Transverse colon (tissue), 4 donors: ENCODE results near the gene CLPSL1. TPM values are rescaled to one million over a fixed set of nuclear protein-coding genes. Genes with fewer than 3 reads are reported as not detected.

Source experiments
- DNase-seq: peaks from one replicate; pipeline ENCODE4 v3.0.0-alpha.2; 2019
- H3K27ac ChIP-seq, 4 donors: fragments of 200-600 bp; sonication (generic); 2 replicates each; pipeline ENCODE4 v1.5.1; 2016 to 2018; ENCODE audit warnings: inconsistent platforms in 4 of 4
- H3K27me3 ChIP-seq: fragments of 200-600 bp; sonication (generic); 2 replicates; pipeline ENCODE4 v1.5.1; 2017; ENCODE audit warnings: inconsistent platforms
- H3K36me3 ChIP-seq, 4 donors: fragments of 200-600 bp; sonication (generic); 2 replicates each; pipeline ENCODE4 v1.5.1; 2017 to 2019; ENCODE audit warnings: inconsistent platforms in 4 of 4
- H3K4me1 ChIP-seq, 4 donors: fragments of 200-600 bp; sonication (generic); 2 replicates each; pipeline ENCODE4 v1.5.1; 2017 to 2020; ENCODE audit warnings: inconsistent platforms in 4 of 4
- H3K4me3 ChIP-seq, 4 donors: fragments of 200-600 bp; sonication (generic); 1 replicate in 1 of 4; 2 replicates in 3 of 4; pipeline versions ENCODE4 v1.5.1 to v1.6.1; 2017 to 2019; ENCODE audit warnings: inconsistent platforms in 4 of 4
- H3K9me3 ChIP-seq, 2 donors: fragments of 200-600 bp; sonication (generic); 2 replicates each; pipeline ENCODE4 v1.5.1; 2017 to 2019; ENCODE audit warnings: inconsistent platforms in 2 of 2
- CTCF ChIP-seq, 5 experiments: fragments of 200-600 bp in 3 of 5; fragments of 450-650 bp in 2 of 5; sonication (generic) in 3 of 5; IDR thresholded peaks; 1 replicate in 2 of 5; 2 replicates in 3 of 5; pipeline ENCODE4 v1.5.1; 2016 to 2017; ENCODE audit warnings: antibody characterized with exemption in 5 of 5, inconsistent platforms in 3 of 5, mild to moderate bottlenecking in 2 of 5, moderate library complexity in 1 of 5
- EP300 ChIP-seq: sonication (generic); formaldehyde crosslinking; IDR thresholded peaks from one replicate; pipeline ENCODE4 v1.6.1; 2017; ENCODE audit warnings: antibody characterized with exemption, low read depth
- POLR2A ChIP-seq: fragments of 450-650 bp; IDR thresholded peaks from one replicate; pipeline ENCODE4 v1.6.1; 2016; ENCODE audit warnings: antibody characterized with exemption, mild to moderate bottlenecking, moderate library complexity
- POLR2AphosphoS5 ChIP-seq, 3 donors: sonication (generic); formaldehyde crosslinking; IDR thresholded peaks; one replicate each; pipeline ENCODE4 v1.6.1; 2016; ENCODE audit warnings: antibody characterized with exemption in 3 of 3
- WGBS, 2 donors: methylation state at CpG; one replicate each; pipeline ENCODE4 v1.1.5; 2018; ENCODE audit warnings: low coverage in 1 of 2; 5-methylcytosine and 5-hydroxymethylcytosine counted together
- in situ Hi-C, 4 donors: fragments of 200-750 bp; cut with MboI; loops; one replicate each; pipeline versions ENCODE4 v1.15.0 to v1.15.1; 2017; ENCODE audit warnings: low sequenced_read_pairs in 3 of 4, low pct_ligation_motif_present in 1 of 4, low pct_unique_long_range_greater_than_20kb in 1 of 4
- intact Hi-C: fragments of 100-400 bp; cut with DNase I; formaldehyde crosslinking; loops from one replicate; pipeline ENCODE4 v1.15.1; 2023; ENCODE audit warnings: low total_unique reads
- total RNA-seq, 4 donors: library from RNA; depleted of rRNA; stranded (reverse); fragments of >200 nt; gene quantifications; one replicate each; pipeline ENCODE4 v1.1.0, GENCODE V29; 2016

The CLPSL1 gene
- total RNA-seq, 4 donors from 2014 or later = not detected

DNA sequence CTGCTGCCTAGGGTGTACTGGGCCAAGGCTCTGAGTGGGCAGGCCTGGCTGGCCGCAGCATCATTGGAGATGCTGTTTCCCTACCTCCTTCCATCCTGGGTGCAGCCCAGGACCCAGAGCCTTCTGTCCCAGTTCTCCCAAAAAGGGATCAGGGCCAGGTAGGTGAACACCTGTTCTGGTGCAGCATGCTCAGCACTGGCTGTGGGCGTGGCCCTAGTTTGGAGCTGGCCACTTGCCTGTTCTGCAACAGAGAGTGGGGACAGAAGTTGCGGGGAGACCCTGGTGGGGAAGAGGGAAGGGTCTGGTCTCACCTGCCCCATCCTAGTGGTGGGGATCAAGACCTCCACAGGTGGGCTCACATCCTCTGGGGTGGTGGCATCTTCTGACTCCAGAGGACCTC lies 45.4 kb upstream of the CLPSL1 start:
- no peak overlapping the region for H3K27ac ChIP-seq
- in situ Hi-C loops = loop anchor here (5.0 to 25.0 kb wide), 5 partner anchors 151 to 398 kb away; partner anchors contain the start of gene PPARD (in 1 of the 4)
- H3K4me3 ChIP-seq = no peak overlapping the region
- WGBS, 2 donors = 78% methylated on average over 3 of the region's 3 CpGs; no CpG with 5 or more reads in 1 of the 2 donors
- TF ChIP-seq EP300 (no peak), CTCF (IDR thresholded peaks at IDR 0.05) (no peak), POLR2A (no peak), POLR2AphosphoS5 (IDR thresholded peaks at IDR 0.05) (no peak)
- peaks cover 31 to 69% (median 54%) of the 10 kb centered on the region in 4 donors for H3K4me1 ChIP-seq
- H3K27me3 ChIP-seq = no peaks in the 10 kb centered on the region
- intact Hi-C loops = loop anchor here (5.0 kb wide), 1 partner anchor 153 kb away; no protein-coding TSS in a partner anchor
- H3K36me3 ChIP-seq = no peaks in the 10 kb centered on the region
- no peaks in the 10 kb centered on the region for H3K9me3 ChIP-seq
- peak; percentile 55 for DNase-seq

DNA sequence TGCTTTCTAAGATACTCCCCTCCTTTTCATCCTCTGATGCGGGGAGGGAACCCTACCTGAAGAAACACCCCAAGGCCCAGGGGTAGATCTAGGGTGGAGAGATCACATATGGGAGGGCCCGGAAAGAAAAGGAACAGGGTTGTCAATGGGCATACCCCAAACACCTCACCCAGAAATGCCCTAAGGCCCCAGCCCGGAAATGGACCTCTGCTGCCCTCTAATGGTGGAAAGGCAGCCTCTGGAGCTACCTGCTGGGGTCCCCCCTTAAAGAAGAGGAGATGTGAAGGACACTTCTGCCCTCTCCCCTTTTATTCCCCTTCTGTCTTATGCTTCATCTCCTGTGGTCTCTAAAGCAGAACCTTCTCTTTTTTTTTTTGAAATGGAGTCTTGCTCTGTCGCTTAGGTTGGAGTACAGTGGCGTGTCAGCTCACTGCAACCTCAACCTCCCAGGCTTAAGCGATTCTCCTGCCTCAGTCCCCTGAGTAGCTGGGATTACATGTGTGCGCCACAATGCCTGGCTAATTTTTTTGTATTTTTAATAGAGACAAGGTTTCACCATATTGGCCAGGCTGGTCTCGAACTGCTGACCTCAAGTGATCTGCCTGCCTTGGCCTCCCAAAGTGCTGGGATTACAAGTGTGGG lies 44.4 kb upstream of the CLPSL1 start:
- in situ Hi-C loops (loop anchor here (5.0 to 25.0 kb wide), 5 partner anchors 152 to 399 kb away; partner anchors contain the start of gene PPARD (in 1 of the 4)), intact Hi-C loops (loop anchor here (5.0 kb wide), 1 partner anchor 154 kb away; no protein-coding TSS in a partner anchor)
- Histone ChIP-seq H3K4me1 (peaks cover 24 to 61% (median 46%) of the 10 kb centered on the region in 4 donors), H3K27ac (peak overlapping the region in 1 of 4 donors; percentile 31), H3K27me3 (no peaks in the 10 kb centered on the region), H3K4me3 (no peak overlapping the region), H3K36me3 (no peaks in the 10 kb centered on the region), H3K9me3 (no peaks in the 10 kb centered on the region)
- no peak for TF ChIP-seq POLR2AphosphoS5 (IDR thresholded peaks at IDR 0.05)
- peak; percentile 87 to 94 (median 93) for TF ChIP-seq CTCF (IDR thresholded peaks at IDR 0.05)
- TF ChIP-seq EP300 = no peak
- 60 to 67% methylated on average over 5 to 8 of the region's 8 CpGs for WGBS, 2 donors
- DNase-seq = peak; percentile 89

DNA sequence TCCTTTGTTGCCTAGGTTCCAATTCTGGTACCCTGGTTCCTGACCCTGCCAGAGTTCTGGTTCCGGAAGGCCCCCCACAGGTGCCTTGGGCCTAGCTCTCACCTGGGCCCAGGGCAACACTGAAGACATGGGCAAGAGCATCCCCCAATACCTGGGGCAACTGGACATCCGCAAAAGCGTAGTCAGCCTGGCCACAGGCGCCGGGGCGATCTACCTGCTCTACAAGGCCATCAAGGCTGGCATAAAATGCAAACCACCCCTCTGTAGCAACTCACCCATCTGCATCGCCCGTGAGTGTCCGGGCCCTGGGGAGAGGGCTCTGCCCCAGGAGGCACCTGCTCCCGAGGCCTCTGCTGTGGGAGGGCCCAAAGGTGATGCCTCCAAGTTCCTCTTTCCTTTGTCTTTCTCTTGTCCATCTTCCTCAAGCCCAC lies 43.8 kb upstream of the CLPSL1 start, which contains the start of gene ARMC12:
Gene ARMC12 (plus strand): TSS at position 51 of the 431 bp plus-strand sequence. CDS start 77 bp downstream, at position 128.
- Histone ChIP-seq H3K4me3 (no peak within 1 kb of the TSS), H3K9me3 (no peaks in the 10 kb centered on the region), H3K4me1 (peaks cover 24 to 60% (median 44%) of the 10 kb centered on the region in 4 donors), H3K27me3 (no peaks in the 10 kb centered on the region), H3K27ac (peak within 1 kb of the TSS in 1 of 4 donors; percentile 31), H3K36me3 (no peaks in the 10 kb centered on the region)
- DNase-seq = no peak
- WGBS, 2 donors = 92 to 93% methylated on average over 3 to 10 of the region's 10 CpGs
- in situ Hi-C loops = loop anchor here (5.0 to 25.0 kb wide), 5 partner anchors 152 to 400 kb away; partner anchors contain the start of gene PPARD (in 1 of the 4)
- intact Hi-C loops = loop anchor here (5.0 kb wide), 1 partner anchor 155 kb away; no protein-coding TSS in a partner anchor
- no peak for TF ChIP-seq EP300
- no peak for TF ChIP-seq CTCF (IDR thresholded peaks at IDR 0.05)
- TF ChIP-seq POLR2AphosphoS5 (IDR thresholded peaks at IDR 0.05) = no peak
- TF ChIP-seq POLR2A = no peak
